ENCODE measurements around the gene COX19. TPM values are rescaled to one million over a fixed set of nuclear protein-coding genes. Genes with fewer than 3 reads are reported as not detected.

Gene COX19
- polyA plus RNA-seq, 3 donors = 11.1 to 14.5 (median 13.0) TPM

GRCh38 chr7:917255-918117 is 57.9 kb downstream of the COX19 start:
- DNase-seq (ENCODE audit: low read depth in 3 of 3, low spot score in 2 of 3) = no peak

- no peak for DNase-seq (ENCODE audit: low read depth in 3 of 3, low spot score in 2 of 3)
Measured at GRCh38 chr7:916291-916941, 58.9 kb downstream of the COX19 start.

Other genes starting within 250 kb of the COX19 start
- 10 to 100 TPM; 27.7 to 29.2 (median 28.0) TPM for gene DNAAF5, start 248.8 kb downstream of the COX19 start, polyA plus RNA-seq (ENCODE audit: insufficient read length in 3 of 3)
- 10 to 100 TPM; 34.9 to 40.7 (median 38.4) TPM for gene PRKAR1B, start 248.3 kb downstream of the COX19 start, polyA plus RNA-seq (ENCODE audit: insufficient read length in 3 of 3)
- gene SUN1, start 143.1 kb downstream of the COX19 start, polyA plus RNA-seq (ENCODE audit: insufficient read length in 3 of 3) = 100 to 1,000 TPM; 109 to 118 (median 117) TPM
- 10 to 100 TPM; 29.9 to 34.8 (median 31.2) TPM for gene GET4, start 99.0 kb downstream of the COX19 start, polyA plus RNA-seq (ENCODE audit: insufficient read length in 3 of 3)
- gene ADAP1, start 20.9 kb downstream of the COX19 start, polyA plus RNA-seq (ENCODE audit: insufficient read length in 3 of 3) = 10 to 100 TPM; 10.6 to 13.9 (median 11.2) TPM
- 1 to 10 TPM; 1.1 to 2.6 (median 1.4) TPM for gene CYP2W1, start 7.6 kb upstream of the COX19 start, polyA plus RNA-seq (ENCODE audit: insufficient read length in 3 of 3)
- 1 to 10 TPM; 2.6 to 4.5 (median 3.0) TPM for gene GPR146, start 69.0 kb upstream of the COX19 start, polyA plus RNA-seq (ENCODE audit: insufficient read length in 3 of 3)
- 1 to 10 TPM; 5.4 to 5.9 (median 5.5) TPM for gene GPER1, start 112.6 kb upstream of the COX19 start, polyA plus RNA-seq (ENCODE audit: insufficient read length in 3 of 3)
- gene ZFAND2A, start 184.6 kb upstream of the COX19 start, polyA plus RNA-seq (ENCODE audit: insufficient read length in 3 of 3) = 10 to 100 TPM; 22.8 to 28.9 (median 26.9) TPM